Measurements from ENCODE around the gene RFX3. TPM values are rescaled to one million over a fixed set of nuclear protein-coding genes. Genes with fewer than 3 reads are reported as not detected.

The RFX3 gene
- total and polyA plus RNA-seq, 2 of the 13 experiments (the other 11 are each of a cell fraction or from before 2014, with no cell fraction given), result 2.7 to 5.3 TPM

GRCh38 chr9:3343671-3344070 lies 182.1 kb downstream of the RFX3 start (continued):
- TF ChIP-seq ZNF639 (CRISPR knock-in tag; conservative IDR thresholded peaks at IDR 0.05) (no peak), EED (CRISPR knock-in tag; IDR thresholded peaks at IDR 0.05) (no peak), PBX3 (CRISPR knock-in tag; IDR thresholded peaks at IDR 0.05; ENCODE audit: borderline replicate concordance) (no peak), POGZ (CRISPR knock-in tag; IDR thresholded peaks at IDR 0.05) (peak; percentile 48), HINFP (CRISPR knock-in tag; IDR thresholded peaks at IDR 0.05; ENCODE audit: low read depth) (no peak), ATM (IDR thresholded peaks at IDR 0.05; ENCODE audit: borderline replicate concordance) (no peak), TEAD2 (CRISPR knock-in tag; IDR thresholded peaks at IDR 0.05) (no peak), HNF1B (CRISPR knock-in tag; IDR thresholded peaks at IDR 0.05) (no peak), ZMYM3 (CRISPR knock-in tag; IDR thresholded peaks at IDR 0.05) (no peak), ZSCAN21 (CRISPR knock-in tag; IDR thresholded peaks at IDR 0.05; ENCODE audit: borderline replicate concordance) (no peak), JUN (CRISPR knock-in tag; IDR thresholded peaks at IDR 0.05) (peak; percentile 29; the same call in 1 of the 2 replicates), ZBTB25 (CRISPR knock-in tag; IDR thresholded peaks at IDR 0.05) (no peak), HOXD1 (CRISPR knock-in tag; IDR thresholded peaks at IDR 0.05) (no peak), ZBTB34 (CRISPR knock-in tag; IDR thresholded peaks at IDR 0.05) (no peak), ZNF24 (IDR thresholded peaks at IDR 0.05) (0 out of 2 replicates have a peak, but pooled peaks have one; percentile 68), CSRNP1 (CRISPR knock-in tag; IDR thresholded peaks at IDR 0.05) (no peak), NFYC (CRISPR knock-in tag; IDR thresholded peaks at IDR 0.05) (no peak), IKZF4 (CRISPR knock-in tag; IDR thresholded peaks at IDR 0.05; ENCODE audit: borderline replicate concordance, low read depth, not compliant biosample characterization) (no peak)

All from HepG2 (cell line).